HG02798 (cell line): ENCODE data around the gene GTF2H3.

Experiments used
- ATAC-seq: cut with Tn5 transposase; IDR thresholded peaks from one replicate; pipeline ENCODE4 v1.9.1; 2021; ENCODE audit warnings: mild to moderate bottlenecking; ENCODE audit not compliant: unreplicated experiment, poor library complexity

GTF2H3 gene

DNA sequence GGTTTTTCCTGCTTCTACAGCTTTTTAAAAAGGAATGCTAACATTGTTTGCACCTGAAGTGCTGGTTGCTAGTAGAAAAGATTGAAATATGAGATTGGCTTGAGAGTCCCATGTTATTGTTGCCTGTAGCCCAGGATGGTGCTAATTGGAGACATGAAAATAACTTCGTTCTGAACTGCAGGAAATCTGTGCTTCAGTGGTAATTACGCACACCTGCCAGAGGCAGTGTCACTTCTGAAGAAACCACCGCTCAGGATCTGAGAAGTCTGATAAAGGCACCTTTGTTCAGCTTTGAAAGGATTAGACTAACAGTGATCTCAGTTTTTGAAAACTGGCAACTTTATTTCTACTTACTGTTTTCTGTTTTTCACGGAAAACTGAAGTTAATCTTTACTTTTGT is 63.0 kb downstream of the GTF2H3 start:
- no peak for ATAC-seq

DNA sequence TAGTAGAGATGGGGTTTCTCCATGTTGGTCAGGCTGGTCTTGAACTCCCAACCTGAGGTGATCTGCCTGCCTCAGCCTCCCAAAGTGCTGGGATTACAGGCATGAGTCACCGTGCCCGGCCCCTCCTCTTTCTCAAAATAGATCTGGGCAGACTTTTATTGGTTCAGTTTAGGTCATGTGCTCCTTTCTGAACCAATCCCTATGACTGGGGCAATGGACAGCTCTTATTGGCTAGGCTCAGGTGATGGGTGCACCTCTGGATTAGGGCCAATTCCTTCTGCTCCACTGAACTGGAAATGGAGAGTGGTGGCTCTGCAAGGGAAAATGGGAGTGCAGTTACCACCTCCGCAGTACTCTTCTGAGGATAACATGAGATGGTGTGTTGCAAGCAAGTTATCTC is 72.3 kb downstream of the GTF2H3 start:
- ATAC-seq: no peak

- no peak for ATAC-seq
Measured at GRCh38 chr12:123707466-123707865, 73.8 kb downstream of the GTF2H3 start.
